HG02763 (cell line): ENCODE data around the gene CFAP221.
A peak's percentile ranks its signal among the peaks of the same experiment; 100 is the strongest.

Source experiments
- ATAC-seq: cut with Tn5 transposase; IDR thresholded peaks from one replicate; pipeline ENCODE4 v1.9.1; 2021; ENCODE audit warnings: mild to moderate bottlenecking, moderate library complexity; ENCODE audit not compliant: unreplicated experiment

Gene CFAP221

DNA sequence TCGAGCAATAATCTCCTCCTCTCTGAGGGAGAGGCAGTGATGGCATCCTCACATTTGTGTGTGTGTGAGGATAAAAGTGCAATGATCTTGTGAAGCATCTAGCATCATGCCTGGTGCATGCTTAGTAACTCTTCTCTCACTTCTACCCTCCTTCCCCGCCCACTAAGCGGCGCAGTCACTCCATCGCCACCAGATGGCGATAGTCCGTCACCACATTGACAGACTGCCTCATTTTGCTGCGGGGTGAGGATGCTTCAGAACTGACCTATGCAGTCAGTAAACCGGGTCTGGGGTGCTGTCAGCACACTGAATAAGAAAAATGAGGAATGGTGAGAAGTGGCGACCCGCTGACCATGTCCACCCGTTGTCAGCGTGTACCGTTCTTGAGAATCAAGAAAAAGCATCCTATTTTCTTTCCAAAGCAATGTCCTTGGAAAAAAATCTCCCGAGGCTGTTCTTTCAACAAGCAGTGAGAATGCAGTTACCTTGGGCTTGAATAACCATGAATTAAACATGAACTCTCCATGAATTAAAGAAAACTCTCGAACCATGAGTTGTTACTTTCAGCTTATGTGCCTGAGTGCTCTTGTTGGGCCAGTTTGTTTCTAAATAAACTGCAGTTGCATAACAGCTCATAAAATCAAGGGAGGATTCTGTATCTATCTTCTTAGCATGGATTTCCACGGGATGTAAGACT is 97.5 kb downstream of the CFAP221 start:
- ATAC-seq, result peak; percentile 93

DNA sequence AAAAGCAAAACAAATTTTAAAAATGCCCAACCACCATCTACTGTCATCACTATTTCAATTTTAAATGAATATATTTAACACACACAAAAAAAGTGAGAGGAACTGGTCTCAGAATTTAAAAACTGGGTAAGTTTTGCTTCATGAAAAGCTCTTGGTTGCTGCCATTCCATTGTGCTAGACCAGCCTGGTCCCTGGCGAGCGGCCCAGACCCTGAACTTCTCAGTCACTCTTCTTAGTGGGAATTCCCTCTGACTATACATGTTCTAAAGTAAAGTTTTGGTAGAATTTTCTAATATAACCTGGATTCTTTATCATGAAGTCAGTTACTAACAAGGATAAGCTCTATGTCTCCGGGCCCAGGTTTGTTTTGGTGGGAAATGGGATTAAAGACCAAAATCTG is 99.9 kb downstream of the CFAP221 start:
- ATAC-seq, result no peak

DNA sequence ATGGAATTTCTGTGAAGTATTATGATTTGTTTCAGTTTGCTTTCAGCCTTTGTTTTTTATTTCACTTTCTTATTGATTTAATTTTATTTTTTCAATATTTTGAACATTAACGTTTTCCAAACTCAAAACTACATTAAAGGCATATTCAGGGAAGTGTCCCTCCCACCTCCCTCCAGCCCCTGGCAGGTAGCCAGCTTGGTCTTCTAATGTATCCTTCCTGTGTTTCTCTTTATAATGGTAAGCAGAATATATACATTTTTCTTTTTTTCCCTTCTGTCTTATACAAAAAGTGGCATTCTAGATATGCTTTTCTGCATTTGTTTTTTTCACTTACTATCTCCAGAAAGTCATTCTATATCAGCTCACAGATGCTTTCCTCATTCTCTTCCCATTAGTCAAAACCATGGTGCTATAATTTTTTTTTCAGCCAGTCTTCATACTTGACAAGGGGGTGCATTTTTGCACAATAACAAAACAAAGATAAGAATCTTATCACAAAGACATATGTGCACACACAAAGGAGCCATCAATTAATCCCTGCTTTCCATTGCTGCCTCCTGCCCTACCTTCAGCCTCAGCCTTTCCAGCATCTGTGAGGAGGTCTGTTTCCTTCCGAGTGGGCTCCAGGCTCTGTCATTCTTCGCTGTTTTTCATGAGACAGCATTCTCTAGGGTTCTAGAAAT is 101.1 kb downstream of the CFAP221 start:
- ATAC-seq, result no peak

DNA sequence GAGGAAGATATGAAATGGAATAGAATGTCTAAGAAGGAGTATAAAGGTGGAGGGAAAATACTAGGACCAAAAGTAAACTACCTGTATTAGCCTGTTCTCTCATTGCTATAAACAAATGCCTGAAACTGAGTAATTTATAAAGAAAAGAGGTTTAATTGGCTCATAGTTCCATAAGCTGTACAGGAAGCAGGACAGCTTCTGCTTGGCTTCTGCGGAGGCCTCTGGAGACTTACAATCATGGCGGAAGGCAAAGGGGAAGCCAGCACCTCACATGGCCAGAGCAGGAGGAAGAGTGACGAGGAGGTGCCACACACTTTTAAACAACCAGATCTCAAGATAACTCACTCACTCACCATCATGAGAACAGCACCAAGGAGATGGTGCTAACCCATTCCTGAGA is 101.9 kb downstream of the CFAP221 start:
- ATAC-seq, result no peak

DNA sequence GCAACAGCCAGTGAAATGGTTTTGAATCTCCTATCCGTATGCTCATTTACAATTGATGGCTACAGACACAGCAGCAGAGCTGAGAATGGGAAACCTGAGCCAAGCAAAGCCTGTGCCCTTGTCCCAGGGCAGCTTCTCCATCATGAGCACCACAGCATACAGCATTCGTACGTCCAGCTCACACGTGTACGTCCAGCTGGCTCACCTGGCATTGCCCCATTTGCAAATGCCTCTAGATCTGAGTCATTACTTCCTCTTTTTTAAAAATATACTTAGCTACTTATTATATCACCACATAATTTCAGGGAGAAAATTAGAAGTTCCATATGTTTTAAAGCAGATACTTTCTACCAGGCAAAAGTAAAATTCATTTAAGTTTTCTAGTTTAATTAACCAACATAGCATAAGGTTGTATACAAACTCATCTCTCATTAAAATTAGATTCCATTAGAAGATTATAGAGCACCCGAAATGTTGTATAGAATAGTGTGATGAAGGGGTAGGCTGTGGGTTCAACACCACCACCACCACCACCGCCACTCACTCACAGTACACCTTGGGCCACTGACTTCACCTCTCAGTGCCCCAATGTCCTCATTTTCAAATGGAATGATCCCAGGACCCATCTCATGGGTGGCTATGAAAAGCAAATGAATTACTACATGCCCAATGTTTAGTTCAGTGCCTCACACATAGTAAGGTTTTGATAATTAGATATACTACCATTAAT is 103.4 kb downstream of the CFAP221 start:
- peak; percentile 92 for ATAC-seq

DNA sequence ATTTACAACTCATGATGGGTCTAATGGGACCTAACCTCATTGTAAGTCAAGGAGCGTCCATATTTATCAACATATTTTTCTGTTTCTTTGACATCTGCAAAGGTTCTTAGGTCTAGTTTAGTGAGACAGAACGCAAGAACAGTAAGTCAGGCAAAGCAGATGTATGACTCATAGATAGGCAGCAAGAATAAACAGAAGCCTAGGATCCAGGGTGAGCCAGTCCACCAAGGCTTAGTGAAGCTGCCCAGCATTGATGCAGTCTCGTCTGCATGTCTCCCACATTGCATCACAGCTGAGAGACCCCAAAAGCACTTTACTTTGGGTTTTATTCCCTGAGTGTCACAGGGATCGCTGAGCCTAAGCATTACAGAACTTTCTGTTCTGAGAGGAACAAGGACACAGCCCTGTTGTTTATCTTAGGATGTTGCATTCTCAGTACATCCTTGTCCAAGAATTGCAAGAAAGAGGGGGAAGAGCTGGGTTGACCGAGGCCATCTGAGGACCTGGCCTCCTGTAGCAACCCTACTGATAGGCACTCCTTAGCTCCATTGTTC is 105.2 kb downstream of the CFAP221 start:
- ATAC-seq, result no peak

DNA sequence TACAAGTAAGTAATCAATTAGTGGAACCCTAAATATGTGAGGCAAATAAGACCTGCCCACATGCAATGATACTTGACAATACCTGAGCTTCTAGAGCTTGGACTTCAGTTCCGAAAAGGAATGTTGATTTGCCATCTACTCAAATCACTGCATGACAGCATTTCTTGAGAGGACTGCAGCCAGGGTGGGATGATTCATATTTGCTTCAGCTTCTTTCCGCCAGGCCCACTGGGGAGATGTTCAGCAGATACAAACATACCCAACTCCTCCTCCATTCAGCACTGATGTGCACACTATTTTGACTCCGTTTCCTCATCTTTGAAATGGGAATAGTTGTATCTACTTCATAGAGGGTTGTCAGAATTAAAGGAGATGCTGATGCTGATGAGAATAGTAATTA is 106.0 kb downstream of the CFAP221 start:
- no peak for ATAC-seq

DNA sequence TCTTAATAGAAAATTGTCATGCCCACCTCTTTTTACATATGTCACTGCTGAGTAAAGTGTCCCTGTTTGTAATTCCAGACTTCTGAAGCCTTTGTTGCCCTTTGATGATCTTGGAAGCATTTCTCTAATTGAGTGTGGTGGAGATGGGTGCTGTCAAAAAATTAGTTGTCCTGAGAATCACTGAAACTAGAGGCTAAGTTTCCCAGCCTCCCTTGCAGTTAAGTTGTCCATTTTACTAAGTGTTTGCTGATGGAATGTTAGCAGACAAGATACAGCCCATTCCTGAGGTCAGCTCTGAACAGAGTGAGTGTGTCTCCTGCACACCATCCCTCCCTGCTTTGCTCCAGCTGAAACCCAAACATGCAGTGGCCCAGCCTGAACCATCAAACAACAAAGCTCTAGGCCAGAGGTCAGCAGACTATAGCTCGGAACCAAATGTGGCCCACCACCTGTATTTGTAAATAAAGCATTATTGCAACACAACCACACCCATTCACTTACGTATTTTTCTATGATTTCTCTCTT is 106.7 kb downstream of the CFAP221 start:
- ATAC-seq, result no peak

DNA sequence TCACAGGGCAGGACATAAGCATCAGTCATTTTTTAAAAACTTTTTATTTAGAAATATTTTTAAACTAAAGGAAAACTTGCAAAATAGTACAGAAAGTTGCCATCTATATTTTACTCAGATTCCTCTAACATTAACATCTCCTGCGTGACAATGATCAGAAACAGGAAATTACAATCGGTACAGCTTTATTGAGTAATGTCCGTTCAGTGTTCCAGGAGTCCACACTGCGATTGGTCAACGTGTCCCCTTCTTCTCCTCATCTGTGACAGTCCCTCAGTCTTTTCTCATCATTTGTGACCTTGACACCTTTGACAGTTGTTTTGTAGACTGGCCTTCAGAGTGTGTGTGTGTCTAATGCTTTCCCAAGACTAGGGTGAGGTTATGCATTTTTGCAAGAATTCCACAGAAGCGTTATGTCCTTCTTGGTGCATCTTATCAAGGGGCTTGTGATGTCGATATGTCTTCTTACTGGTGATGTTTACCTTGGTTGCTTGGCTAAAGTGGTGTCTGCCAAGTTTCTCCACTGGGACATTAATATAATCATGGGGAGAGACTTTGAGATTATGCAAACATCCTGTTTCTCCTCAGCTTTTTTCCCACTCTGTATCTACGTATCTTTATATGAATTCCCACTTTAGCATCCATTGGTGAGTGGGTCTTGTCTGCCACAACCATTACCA is 113.4 kb downstream of the CFAP221 start:
- no peak for ATAC-seq

DNA sequence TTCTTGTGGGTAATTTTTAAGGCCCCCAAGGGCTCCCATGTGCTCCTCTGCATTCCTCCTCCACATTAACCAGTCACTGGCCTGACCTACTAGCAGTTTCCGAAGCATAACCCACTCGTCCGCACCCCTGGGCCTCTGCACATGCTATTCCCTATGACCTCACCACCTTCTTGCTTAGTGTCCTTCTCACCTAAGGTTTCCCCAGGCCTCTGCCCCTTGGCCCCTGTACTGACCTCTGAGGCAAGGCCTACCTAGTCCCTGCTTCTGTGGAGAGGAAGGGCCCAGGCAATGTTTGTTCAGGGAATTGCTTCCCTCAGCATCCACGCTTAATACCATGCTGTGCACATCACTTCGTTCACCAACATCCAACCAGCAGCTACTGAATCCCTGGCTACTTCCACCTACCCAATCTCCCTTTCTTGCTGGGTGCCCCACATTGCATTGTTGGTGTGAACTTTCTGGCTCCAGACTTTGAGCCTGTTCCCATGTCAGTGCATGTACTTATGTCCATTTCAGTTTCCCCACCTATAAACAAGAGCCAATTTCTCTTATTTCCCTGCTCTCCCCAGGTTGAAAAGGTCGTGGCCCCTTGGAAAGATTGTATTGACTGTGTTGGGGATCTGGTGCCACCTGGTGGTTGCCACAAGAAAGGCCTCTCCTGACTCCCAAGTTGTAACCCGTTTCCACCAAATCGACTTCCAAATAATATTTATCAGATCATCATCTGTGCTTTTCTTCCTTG is 115.5 kb downstream of the CFAP221 start:
- ATAC-seq, result no peak

DNA sequence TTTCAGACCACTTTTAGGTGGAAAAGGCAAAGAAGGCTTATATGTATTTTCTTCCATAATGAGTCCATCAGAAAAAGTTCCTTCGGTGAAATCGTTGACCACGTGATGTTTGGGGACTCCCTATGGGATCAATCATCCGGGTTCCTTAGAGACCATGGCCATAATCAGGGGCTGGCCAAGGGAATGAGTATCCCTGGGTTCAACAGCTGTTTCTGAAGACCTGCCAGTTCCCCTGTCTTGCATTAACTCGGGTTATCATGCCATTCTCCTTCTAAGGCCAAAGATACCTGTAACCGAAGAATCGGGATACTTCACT is 116.1 kb downstream of the CFAP221 start:
- no peak for ATAC-seq

DNA sequence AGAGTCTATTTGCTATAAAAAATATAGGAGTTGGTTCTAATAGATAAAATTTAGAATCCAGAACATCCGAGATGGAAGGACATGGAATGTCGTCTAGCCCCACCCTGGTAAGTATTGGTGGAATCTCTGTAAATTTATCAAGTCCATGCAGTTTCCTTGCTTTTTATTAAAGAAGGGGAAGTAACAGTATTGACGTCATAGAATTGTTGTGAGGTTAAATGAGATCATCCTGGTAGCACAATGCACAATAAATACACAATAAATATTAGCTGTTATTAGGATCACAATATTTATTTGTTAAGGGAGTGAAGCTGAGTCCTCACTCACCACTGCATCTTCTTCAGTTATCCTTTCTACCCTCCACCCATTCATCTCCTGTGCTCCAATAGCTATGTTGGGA is 118.0 kb downstream of the CFAP221 start:
- ATAC-seq, result no peak

DNA sequence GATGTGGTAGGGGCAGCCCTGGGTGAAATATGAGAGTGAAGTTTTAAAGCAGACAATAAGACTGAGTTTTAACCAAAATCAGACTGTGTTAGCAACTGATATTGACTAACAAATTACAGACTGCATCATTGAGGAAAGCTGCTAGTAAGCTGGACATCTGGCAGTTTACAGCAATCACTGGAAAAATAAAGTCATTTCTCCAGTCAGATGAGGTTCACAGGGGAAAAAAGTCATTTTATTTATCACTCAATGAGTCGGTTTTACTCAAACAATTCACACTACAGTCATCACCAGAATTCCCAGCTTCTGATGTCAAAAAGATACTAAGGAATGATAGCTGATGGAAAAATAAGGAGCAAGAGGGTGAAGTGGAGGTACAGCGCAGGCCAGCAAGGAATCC is 124.3 kb downstream of the CFAP221 start:
- no peak for ATAC-seq

DNA sequence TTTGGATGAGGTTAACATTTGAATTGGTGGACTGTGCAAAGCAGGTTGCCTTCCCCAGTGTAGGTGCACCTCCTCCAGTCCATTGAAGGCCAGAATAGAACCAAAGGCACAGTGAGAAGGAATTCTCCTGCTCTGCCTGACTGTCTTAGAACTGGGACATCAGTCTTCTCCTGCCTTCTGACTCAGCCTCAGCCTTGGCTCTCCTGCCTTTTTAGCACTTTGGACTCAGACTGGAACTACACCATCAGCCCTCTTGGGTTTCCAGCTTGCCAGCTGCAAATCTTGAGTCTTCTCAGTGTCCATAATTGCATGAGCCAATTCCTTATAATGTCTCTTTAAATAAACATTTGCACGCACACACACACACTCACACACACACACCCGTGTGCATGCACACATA is 126.8 kb downstream of the CFAP221 start:
- no peak for ATAC-seq

DNA sequence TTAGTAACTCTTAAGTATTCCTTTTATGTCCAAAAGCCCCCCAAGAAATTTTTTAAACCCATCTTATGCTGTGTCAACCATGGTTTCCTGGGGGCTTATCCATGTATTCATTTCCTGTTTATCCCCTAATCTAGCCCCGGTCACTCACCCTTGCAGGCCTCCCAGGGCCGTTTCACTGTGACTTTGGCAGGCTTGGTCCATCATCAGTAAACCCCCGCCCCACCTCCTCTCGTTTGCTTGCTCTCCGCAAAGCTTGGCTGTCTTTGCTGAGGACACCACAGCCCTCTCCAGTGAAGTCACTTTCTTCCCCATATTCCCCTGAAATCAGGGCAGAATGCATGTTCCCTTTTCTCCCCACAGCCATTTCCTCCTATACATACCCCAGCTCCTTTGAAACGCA is 127.5 kb downstream of the CFAP221 start:
- ATAC-seq, result no peak

DNA sequence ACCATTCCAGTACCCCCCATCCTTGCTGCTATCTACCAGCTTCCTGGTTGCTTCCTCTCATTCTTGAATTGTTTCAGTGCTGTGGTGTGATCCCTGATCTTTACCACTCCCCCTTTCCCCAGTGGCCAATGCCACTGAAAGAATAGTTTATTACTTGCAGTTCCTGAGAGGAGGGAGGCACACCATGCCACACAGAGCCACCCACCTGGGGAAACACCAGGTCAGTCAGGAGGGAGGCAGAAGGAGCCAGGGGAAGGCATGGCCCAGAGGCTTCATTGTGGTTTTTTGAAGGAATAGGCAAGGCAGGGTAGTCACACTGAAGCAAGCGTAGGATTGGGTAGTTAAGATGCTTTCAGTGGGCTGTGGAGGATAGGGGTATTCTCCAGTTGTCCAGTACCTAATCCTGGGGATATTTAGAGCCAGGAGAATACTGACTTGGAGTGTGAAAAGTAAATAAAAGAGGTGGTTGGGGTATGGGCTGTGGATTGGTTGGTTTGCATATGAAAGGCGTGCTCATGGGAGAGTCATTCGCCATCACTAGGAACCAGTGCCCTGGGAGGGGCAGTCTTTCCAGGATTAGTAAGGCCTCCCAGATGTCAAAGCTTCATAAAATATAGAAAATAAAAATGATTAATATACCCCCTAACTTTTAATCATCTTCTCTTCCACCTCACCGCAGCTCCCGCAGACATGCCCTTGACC is 128.1 kb downstream of the CFAP221 start:
- no peak for ATAC-seq

DNA sequence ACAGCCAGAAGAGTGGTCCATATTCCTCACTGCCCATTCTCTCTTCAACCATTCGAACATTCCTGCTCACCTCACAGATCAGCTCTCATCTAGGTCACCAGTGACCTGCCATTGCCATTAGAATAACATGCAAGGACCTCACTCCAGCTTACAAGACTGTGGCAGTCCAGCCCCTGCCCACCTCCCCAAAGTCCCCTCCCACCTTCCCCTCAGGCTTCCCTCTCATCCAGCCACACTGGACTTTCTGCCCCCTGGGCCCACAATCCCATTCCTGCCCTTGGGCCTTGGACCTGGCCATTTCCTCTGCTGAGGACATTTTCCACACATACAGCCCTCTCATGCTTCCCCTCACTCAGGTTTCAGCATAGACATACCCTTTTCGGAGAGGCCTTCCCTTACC is 129.5 kb downstream of the CFAP221 start:
- ATAC-seq, result no peak

DNA sequence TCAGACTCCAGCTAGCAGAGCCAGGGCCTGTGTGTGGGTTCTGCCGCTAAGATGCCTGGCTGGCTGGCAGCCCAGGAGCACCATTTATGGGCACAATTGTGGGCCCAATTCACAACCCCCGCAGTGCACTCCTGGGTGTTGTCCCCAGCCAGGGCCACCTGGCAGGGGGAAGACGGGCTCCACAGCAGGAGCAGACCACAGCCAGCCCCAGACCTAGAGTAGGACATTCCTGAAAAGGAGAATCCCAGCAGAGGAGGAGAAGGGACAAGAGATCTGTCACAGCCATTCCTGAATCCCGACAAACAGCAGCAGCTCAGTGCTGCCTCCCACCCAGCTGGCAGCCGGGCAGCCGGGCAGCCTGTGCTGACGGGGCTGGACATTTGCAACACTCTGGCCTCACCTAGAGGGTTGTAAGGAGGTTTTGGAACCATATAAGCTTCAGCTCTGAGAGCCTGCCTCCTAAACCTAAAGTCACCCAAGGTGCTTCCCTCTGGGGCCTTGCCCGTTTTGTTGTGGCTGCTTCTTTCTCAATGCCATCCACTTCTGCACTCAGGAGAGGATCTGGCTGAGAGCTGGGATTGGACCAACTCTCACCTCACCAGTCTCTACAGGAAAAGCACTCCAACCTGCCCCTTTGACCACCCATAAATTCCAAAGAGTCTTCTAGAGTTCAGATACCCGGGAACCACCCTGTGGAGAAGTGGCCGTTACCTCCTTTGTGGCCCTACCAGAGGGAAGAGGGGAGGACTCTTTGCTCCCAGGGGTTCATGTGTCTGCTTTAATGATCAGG is 130.7 kb downstream of the CFAP221 start:
- no peak for ATAC-seq

DNA sequence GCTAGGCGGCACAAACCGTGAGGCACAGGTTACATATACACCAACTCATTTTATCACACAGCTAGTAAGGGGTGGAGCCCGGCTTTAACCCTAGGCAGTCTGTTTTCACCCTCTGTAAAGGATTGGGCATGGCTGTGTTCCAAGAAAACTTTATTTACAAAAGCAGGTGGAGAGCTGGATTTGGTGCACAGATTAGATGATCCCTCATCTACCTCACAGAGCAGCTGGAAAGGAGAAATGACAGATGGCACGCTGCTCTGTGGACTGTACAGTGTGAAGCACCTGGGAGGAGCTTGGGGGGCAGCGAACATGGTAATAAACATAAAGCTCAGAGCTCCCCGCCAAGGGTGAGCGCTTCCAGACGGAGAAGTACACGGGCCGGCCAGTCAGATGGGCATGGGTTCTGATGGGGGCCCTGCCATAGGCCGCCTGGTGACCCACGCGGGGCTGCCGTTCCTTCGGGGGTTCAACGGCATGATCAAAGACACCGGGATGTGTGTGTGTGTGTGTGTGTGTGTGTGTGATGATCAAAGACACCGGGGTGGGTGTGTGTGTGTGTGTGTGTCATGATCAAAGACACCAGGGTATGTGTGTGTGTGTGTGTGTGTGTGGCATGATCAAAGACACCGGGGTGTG is 133.9 kb downstream of the CFAP221 start:
- ATAC-seq, result no peak
